Neural progenitor cell (in vitro differentiated cells): Measurements from ENCODE around the gene PPM1F. TPM values are rescaled to one million over a fixed set of nuclear protein-coding genes. Genes with fewer than 3 reads are reported as not detected.

Experiments used
- DNase-seq: peaks from one replicate; pipeline ENCODE4 v3.0.0-alpha.2; 2016; ENCODE audit warnings: low spot score
- H2AFZ ChIP-seq: fragments of 200-600 bp; sonication (generic); replicated peaks from 2 replicates; pipeline ENCODE4 v1.6.1; 2016; ENCODE audit warnings: antibody characterized with exemption
- H3F3A ChIP-seq: fragments of 200-600 bp; sonication (generic); 2 replicates; pipeline ENCODE4 v1.6.1; 2016; ENCODE audit warnings: antibody characterized with exemption, low read depth
- H3K27ac ChIP-seq: fragments of 200-600 bp; sonication (generic); 2 replicates; pipeline ENCODE4 v1.5.1; 2016; ENCODE audit warnings: mild to moderate bottlenecking
- H3K27me3 ChIP-seq: fragments of 200-600 bp; sonication (generic); 2 replicates; pipeline ENCODE4 v1.6.1; 2016; ENCODE audit warnings: mild to moderate bottlenecking, moderate library complexity
- H3K36me3 ChIP-seq: fragments of 200-600 bp; sonication (generic); 2 replicates; pipeline ENCODE4 v1.5.1; 2016
- H3K4me1 ChIP-seq: fragments of 200-600 bp; sonication (generic); 2 replicates; pipeline ENCODE4 v1.6.1; 2016; ENCODE audit warnings: mixed run types
- H3K4me2 ChIP-seq: fragments of 200-600 bp; sonication (generic); 2 replicates; pipeline ENCODE4 v1.6.1; 2016
- H3K4me3 ChIP-seq: fragments of 200-600 bp; sonication (generic); 2 replicates; pipeline ENCODE4 v1.5.1; 2016
- H3K79me2 ChIP-seq: fragments of 200-600 bp; sonication (generic); 2 replicates; pipeline ENCODE4 v1.6.1; 2016; ENCODE audit warnings: low read depth
- H3K9ac ChIP-seq: fragments of 200-600 bp; sonication (generic); 2 replicates; pipeline ENCODE4 v1.6.1; 2016
- H3K9me3 ChIP-seq: fragments of 200-600 bp; sonication (generic); 2 replicates; pipeline ENCODE4 v1.5.1; 2016; ENCODE audit warnings: low read depth
- H4K20me1 ChIP-seq: fragments of 200-600 bp; sonication (generic); 2 replicates; pipeline ENCODE4 v1.6.1; 2016; ENCODE audit warnings: low read depth
- H3K27ac Mint-ChIP-seq: 3 replicates; pipeline ENCODE4 v1.8.0; 2021; ENCODE audit warnings: mixed read lengths
- H3K27me3 Mint-ChIP-seq: 2 replicates; pipeline ENCODE4 v1.8.0; 2022; ENCODE audit warnings: low read depth, mild to moderate bottlenecking, inconsistent platforms, moderate library complexity, mixed read lengths; ENCODE audit not compliant: insufficient read depth
- H3K36me3 Mint-ChIP-seq: 3 replicates; pipeline ENCODE4 v1.8.0; 2021; ENCODE audit warnings: mixed read lengths
- H3K4me1 Mint-ChIP-seq: 3 replicates; pipeline ENCODE4 v1.8.0; 2021; ENCODE audit warnings: mixed read lengths
- H3K4me3 Mint-ChIP-seq: 3 replicates; pipeline ENCODE4 v1.8.0; 2021; ENCODE audit warnings: mild to moderate bottlenecking, moderate library complexity, mixed read lengths
- H3K9me3 Mint-ChIP-seq: 3 replicates; pipeline ENCODE4 v1.8.0; 2020; ENCODE audit warnings: mixed read lengths
- EZH2 ChIP-seq: fragments of 200-600 bp; sonication (generic); IDR thresholded peaks from 2 replicates; pipeline ENCODE4 v1.6.1; 2017; ENCODE audit warnings: antibody characterized with exemption, mild to moderate bottlenecking, moderate library complexity
- EZH2phosphoT487 ChIP-seq: fragments of 200-600 bp; sonication (generic); IDR thresholded peaks from 2 replicates; pipeline ENCODE4 v1.6.1; 2017; ENCODE audit warnings: antibody characterized with exemption
- total RNA-seq: library from RNA; depleted of rRNA; stranded (reverse); fragments of >200 nt; gene quantifications from 2 replicates; pipeline ENCODE4 v1.2.3, GENCODE V29; 2015; ENCODE audit warnings: low replicate concordance
- TF ChIP-seq, protein P1 (sequence below): fragments of 200-600 bp; sonication (generic); IDR thresholded peaks from 2 replicates; pipeline ENCODE4 v1.5.1; 2017; ENCODE audit warnings: antibody characterized with exemption, mild to moderate bottlenecking

The PPM1F gene
- total RNA-seq, 1 donor from 2014 or later = 18.0 TPM

DNA sequence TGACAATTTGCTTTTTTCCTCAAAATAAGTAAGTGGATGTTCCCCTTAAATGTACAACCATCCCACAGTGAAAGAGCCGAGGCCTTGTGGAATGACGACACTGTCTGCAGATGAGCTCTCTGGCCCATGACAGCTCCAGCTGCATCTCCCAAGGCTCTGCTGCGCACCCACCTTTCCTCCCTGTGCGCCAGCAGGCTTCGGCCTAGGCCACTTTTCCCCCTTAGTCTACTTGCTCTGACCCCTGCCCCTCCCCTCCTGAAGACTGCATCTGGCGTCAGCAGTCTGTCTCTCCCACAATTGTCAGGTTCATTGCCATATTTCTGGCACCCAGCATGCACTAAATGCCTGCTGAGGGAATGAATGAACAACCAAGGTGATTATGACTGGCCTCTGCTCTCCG, 27.9 kb upstream of the PPM1F start:
- no peak for DNase-seq
- H3K9me3 ChIP-seq = no peaks in the 10 kb centered on the region
- TF ChIP-seq EZH2phosphoT487 (no peak), EZH2 (no peak)
- TF ChIP-seq, protein P1, sequence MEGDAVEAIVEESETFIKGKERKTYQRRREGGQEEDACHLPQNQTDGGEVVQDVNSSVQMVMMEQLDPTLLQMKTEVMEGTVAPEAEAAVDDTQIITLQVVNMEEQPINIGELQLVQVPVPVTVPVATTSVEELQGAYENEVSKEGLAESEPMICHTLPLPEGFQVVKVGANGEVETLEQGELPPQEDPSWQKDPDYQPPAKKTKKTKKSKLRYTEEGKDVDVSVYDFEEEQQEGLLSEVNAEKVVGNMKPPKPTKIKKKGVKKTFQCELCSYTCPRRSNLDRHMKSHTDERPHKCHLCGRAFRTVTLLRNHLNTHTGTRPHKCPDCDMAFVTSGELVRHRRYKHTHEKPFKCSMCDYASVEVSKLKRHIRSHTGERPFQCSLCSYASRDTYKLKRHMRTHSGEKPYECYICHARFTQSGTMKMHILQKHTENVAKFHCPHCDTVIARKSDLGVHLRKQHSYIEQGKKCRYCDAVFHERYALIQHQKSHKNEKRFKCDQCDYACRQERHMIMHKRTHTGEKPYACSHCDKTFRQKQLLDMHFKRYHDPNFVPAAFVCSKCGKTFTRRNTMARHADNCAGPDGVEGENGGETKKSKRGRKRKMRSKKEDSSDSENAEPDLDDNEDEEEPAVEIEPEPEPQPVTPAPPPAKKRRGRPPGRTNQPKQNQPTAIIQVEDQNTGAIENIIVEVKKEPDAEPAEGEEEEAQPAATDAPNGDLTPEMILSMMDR = no peak
- peaks cover 15% of the 10 kb centered on the region for H3F3A ChIP-seq
- no peak overlapping the region for H3K27ac ChIP-seq
- peaks cover 6% of the 10 kb centered on the region for H3K27me3 ChIP-seq
- peaks cover 42% of the 10 kb centered on the region for H3K79me2 ChIP-seq
- H3K4me1 ChIP-seq = peaks cover 7% of the 10 kb centered on the region
- Mint-ChIP-seq H3K27me3 (peaks cover 10% of the 10 kb centered on the region), H3K36me3 (peaks cover 6% of the 10 kb centered on the region), H3K4me1 (peaks cover 12% of the 10 kb centered on the region), H3K9me3 (no peaks in the 10 kb centered on the region), H3K4me3 (peak overlapping the region; percentile 93), H3K27ac (no peak overlapping the region)
- no peak overlapping the region for H3K4me3 ChIP-seq
- H3K9ac ChIP-seq = no peak overlapping the region
- no peaks in the 10 kb centered on the region for H3K36me3 ChIP-seq
- peaks cover 53% of the 10 kb centered on the region for H4K20me1 ChIP-seq
- H3K4me2 ChIP-seq = no peak overlapping the region
- H2AFZ ChIP-seq = no peak overlapping the region

DNA sequence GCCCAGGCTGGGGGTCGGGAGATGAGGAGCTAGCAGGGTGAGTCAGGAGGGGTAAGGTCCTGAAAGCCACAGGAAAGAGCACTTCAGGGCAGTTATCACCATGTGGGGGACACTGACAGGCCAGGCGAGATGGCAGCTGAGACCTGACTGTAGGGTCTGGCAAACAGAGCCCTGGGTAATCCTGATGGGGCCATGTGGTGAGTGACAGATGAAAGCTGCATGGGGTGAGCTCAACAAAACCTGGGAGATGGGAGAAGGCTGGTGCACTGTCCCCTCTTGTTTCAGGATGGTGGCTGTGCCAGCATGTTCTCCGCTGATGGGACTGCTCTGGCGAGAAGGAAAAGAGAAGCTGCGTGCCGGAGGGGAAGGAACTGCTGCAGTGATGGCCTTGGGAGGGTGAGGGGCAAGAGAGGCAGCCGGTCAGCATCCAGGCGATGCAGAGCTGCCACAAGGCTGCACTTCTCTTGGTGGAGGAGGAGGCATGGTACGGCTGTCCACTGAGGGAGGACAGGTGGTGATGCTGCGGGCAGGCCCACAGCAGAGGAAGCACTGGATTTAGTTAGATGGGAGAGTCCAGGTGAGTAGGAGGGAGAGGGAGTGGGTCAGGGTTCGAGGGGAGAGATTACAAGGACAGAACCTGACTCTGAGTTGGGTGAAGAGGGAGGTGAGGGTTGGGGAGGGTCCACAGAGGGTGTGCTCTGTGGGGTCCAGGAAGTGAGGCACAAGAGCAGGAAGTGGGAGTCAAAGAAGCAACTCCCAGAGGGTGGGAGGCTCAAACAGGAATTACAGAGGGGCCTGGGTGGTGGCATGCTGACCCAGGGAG, 26.1 kb upstream of the PPM1F start:
- H3K4me1 ChIP-seq = peaks cover 7% of the 10 kb centered on the region
- Mint-ChIP-seq H3K4me1 (peaks cover 12% of the 10 kb centered on the region), H3K36me3 (peaks cover 12% of the 10 kb centered on the region), H3K4me3 (peak overlapping the region; percentile 19), H3K9me3 (no peaks in the 10 kb centered on the region), H3K27ac (peak overlapping the region; percentile 37), H3K27me3 (peaks cover 9% of the 10 kb centered on the region)
- H3K36me3 ChIP-seq = no peaks in the 10 kb centered on the region
- TF ChIP-seq, protein P1 = no peak
- TF ChIP-seq EZH2phosphoT487 (no peak), EZH2 (no peak)
- no peak overlapping the region for H3K27ac ChIP-seq
- H3K9me3 ChIP-seq = no peaks in the 10 kb centered on the region
- H3K9ac ChIP-seq = no peak overlapping the region
- H3K79me2 ChIP-seq = peaks cover 42% of the 10 kb centered on the region
- peaks cover 15% of the 10 kb centered on the region for H3F3A ChIP-seq
- no peak overlapping the region for H2AFZ ChIP-seq
- no peaks in the 10 kb centered on the region for H3K27me3 ChIP-seq
- no peak for DNase-seq
- H4K20me1 ChIP-seq = peaks cover 56% of the 10 kb centered on the region
- H3K4me3 ChIP-seq = no peak overlapping the region
- H3K4me2 ChIP-seq = no peak overlapping the region

DNA sequence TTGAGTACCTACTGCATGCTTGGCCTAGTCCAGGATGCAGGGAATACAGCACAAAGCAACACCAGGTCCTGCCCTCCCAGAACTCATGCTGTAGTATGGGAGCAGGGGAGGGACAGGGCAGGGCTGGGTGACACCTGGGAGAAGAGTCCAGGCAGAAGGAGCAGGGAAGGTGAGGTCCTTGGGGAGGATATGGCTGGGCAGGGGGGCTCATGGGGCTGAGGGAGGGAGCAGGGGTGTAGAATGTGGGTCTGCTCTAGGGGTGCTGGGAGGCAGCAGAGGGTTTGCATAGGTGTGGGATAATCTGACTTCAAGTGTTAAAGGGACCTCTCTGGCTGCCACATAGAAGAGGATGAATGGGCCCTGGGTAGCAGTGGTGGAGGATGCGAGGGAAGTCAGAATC, 25.2 kb upstream of the PPM1F start:
- Histone ChIP-seq H3K4me2 (no peak overlapping the region), H3K79me2 (peaks cover 42% of the 10 kb centered on the region), H3K4me3 (no peak overlapping the region), H3K27me3 (no peaks in the 10 kb centered on the region), H3K36me3 (no peaks in the 10 kb centered on the region), H3K9ac (no peak overlapping the region), H4K20me1 (peaks cover 58% of the 10 kb centered on the region), H3K4me1 (peaks cover 7% of the 10 kb centered on the region), H3K9me3 (no peaks in the 10 kb centered on the region), H3K27ac (no peak overlapping the region), H2AFZ (no peak overlapping the region), H3F3A (peaks cover 15% of the 10 kb centered on the region)
- peaks cover 12% of the 10 kb centered on the region for H3K36me3 Mint-ChIP-seq
- peaks cover 10% of the 10 kb centered on the region for H3K27me3 Mint-ChIP-seq
- H3K4me3 Mint-ChIP-seq = no peak overlapping the region
- TF ChIP-seq EZH2 (no peak), EZH2phosphoT487 (no peak)
- TF ChIP-seq, protein P1 = no peak
- DNase-seq = no peak
- H3K27ac Mint-ChIP-seq = no peak overlapping the region
- peaks cover 12% of the 10 kb centered on the region for H3K4me1 Mint-ChIP-seq
- no peaks in the 10 kb centered on the region for H3K9me3 Mint-ChIP-seq
